Endothelial cell of umbilical vein (primary cell): ENCODE measurements around the gene LRP1. TPM values are rescaled to one million over a fixed set of nuclear protein-coding genes. Genes with fewer than 3 reads are reported as not detected.

Source experiments
- BruUV-seq: library from RNA; stranded (reverse); fragments of 400-500 nt; replicated peaks from 2 replicates; lab custom pipeline; 2021; lab: Mats Ljungman, UMichigan
- CTCF ChIA-PET: fragments of 300-600, 350-600 bp; sonication (Branson Sonifier 250); formaldehyde crosslinking; loops from one replicate; lab custom pipeline; 2021; ENCODE audit warnings: antibody characterized with exemption, inconsistent platforms; lab: Charles Lee
- POLR2A ChIA-PET: fragments of 300-600, 350-600 bp; sonication (Branson Sonifier 250); formaldehyde crosslinking; loops from one replicate; lab custom pipeline; 2021; ENCODE audit warnings: antibody characterized with exemption, inconsistent platforms; lab: Charles Lee
- DNase-seq: peaks from one replicate; pipeline ENCODE4 v3.0.0-alpha.2; 2011; ENCODE audit warnings: low read depth, low spot score
- FAIRE-seq: peaks from 2 replicates; lab custom pipeline; 2011; peaks lifted over from hg19 to GRCh38; lab: Jason Lieb, UNC
- H2AFZ ChIP-seq: 2 replicates; pipeline ENCODE4 v1.6.0; 2012; ENCODE audit warnings: low read depth, low read length, control low read depth, inconsistent platforms
- H3K27ac ChIP-seq: 2 replicates; pipeline ENCODE4 v1.5.1; 2011; ENCODE audit warnings: low read depth, mild to moderate bottlenecking, control low read depth, low read length, moderate library complexity; ENCODE audit not compliant: insufficient read depth
- H3K27me3 ChIP-seq, 2 experiments: 2 replicates each; pipeline versions ENCODE4 v1.6.0 to v1.6.1; 2011; ENCODE audit warnings: low read length in 2 of 2, mixed read lengths in 1 of 2; ENCODE audit not compliant: control insufficient read depth in 2 of 2, insufficient read depth in 2 of 2
- H3K36me3 ChIP-seq, 2 experiments: 2 replicates in 1 of 2; 3 replicates in 1 of 2; pipeline ENCODE4 v1.5.1; 2011; ENCODE audit warnings: low read length in 2 of 2, mild to moderate bottlenecking in 1 of 2, moderate library complexity in 1 of 2; ENCODE audit not compliant: control insufficient read depth in 2 of 2, insufficient read depth in 2 of 2; ENCODE audit errors: extremely low read depth in 1 of 2
- H3K4me1 ChIP-seq: 3 replicates; pipeline ENCODE4 v1.5.1; 2011; ENCODE audit warnings: mild to moderate bottlenecking, low read length; ENCODE audit not compliant: control insufficient read depth, insufficient read depth; ENCODE audit errors: extremely low read depth
- H3K4me2 ChIP-seq: 2 replicates; pipeline ENCODE4 v1.6.1; 2011; ENCODE audit warnings: low read length, control low read depth, mixed read lengths; ENCODE audit not compliant: insufficient read depth
- H3K4me3 ChIP-seq, 3 experiments: fragments of 200-600 bp in 1 of 3; sonication (generic), shearing (Covaris generic) in 1 of 3; replicated peaks in 1 of 3; 2 replicates each; pipeline ENCODE4 v1.5.1; 2011 to 2016; ENCODE audit warnings: control low read depth in 3 of 3, low read length in 3 of 3, mild to moderate bottlenecking in 2 of 3, inconsistent platforms in 1 of 3, low read depth in 1 of 3, moderate library complexity in 1 of 3; ENCODE audit not compliant: insufficient read depth in 1 of 3
- H3K79me2 ChIP-seq: 2 replicates; pipeline ENCODE4 v1.6.0; 2012; ENCODE audit warnings: low read length, inconsistent platforms; ENCODE audit not compliant: control insufficient read depth, insufficient read depth
- H3K9ac ChIP-seq: replicated peaks from 2 replicates; pipeline ENCODE3; 2011; ENCODE audit warnings: low read length, control low read depth; ENCODE audit not compliant: insufficient read depth; ENCODE audit errors: extremely low read depth
- H3K9me1 ChIP-seq: replicated peaks from 3 replicates; pipeline ENCODE4 v1.6.0; 2011; ENCODE audit warnings: mild to moderate bottlenecking, low read length; ENCODE audit not compliant: control insufficient read depth, insufficient read depth; ENCODE audit errors: extremely low read depth
- H3K9me3 ChIP-seq: replicated peaks from 2 replicates; pipeline ENCODE4 v1.5.1; 2012; ENCODE audit warnings: low read length, inconsistent platforms; ENCODE audit not compliant: control insufficient read depth, insufficient read depth
- H4K20me1 ChIP-seq: replicated peaks from 2 replicates; pipeline ENCODE3; 2011; ENCODE audit warnings: mild to moderate bottlenecking, low read length; ENCODE audit not compliant: control insufficient read depth, insufficient read depth; ENCODE audit errors: extremely low read depth
- EZH2 ChIP-seq: IDR thresholded peaks from 2 replicates; pipeline ENCODE4 v1.6.1; 2012; ENCODE audit warnings: borderline replicate concordance, low read depth, mild to moderate bottlenecking, moderate library complexity, low read length, inconsistent platforms; ENCODE audit not compliant: severe bottlenecking
- FOS ChIP-seq: IDR thresholded peaks from 2 replicates; pipeline ENCODE4 v1.6.1; 2011; ENCODE audit warnings: mild to moderate bottlenecking, low read length, moderate library complexity, borderline replicate concordance; ENCODE audit not compliant: insufficient read depth
- GATA2 ChIP-seq: IDR thresholded peaks from 2 replicates; pipeline ENCODE4 v1.7.0; 2011; ENCODE audit warnings: low read depth, mild to moderate bottlenecking, moderate library complexity, mixed read lengths, low read length; ENCODE audit not compliant: insufficient read length, insufficient read depth
- JUN ChIP-seq: IDR thresholded peaks from 2 replicates; pipeline ENCODE4 v1.6.1; 2011; ENCODE audit warnings: borderline replicate concordance, low read depth; ENCODE audit not compliant: insufficient read length, insufficient read depth
- MYC ChIP-seq: IDR thresholded peaks from one replicate; pipeline ENCODE4 v1.6.1; 2011; ENCODE audit warnings: mild to moderate bottlenecking, low read depth, low read length
- POLR2A ChIP-seq: IDR thresholded peaks from 2 replicates; pipeline ENCODE4 v1.6.1; 2012; ENCODE audit warnings: low read depth, mild to moderate bottlenecking, control low read depth, low read length
- POLR2AphosphoS5 ChIP-seq: IDR thresholded peaks from 2 replicates; pipeline ENCODE4 v1.6.1; 2012; ENCODE audit warnings: low read depth, mild to moderate bottlenecking, control low read depth, low read length, moderate library complexity; ENCODE audit not compliant: insufficient read depth
- dilution Hi-C: fragments of 300-500 bp; cut with MboI; formaldehyde crosslinking; loops from one replicate; pipeline ENCODE4 v1.15.0; 2019; ENCODE audit warnings: low sequenced_read_pairs; ENCODE audit not compliant: extremely low pct_ligation_motif_present
- intact Hi-C: fragments of 100-400 bp; cut with micrococcal nuclease; formaldehyde crosslinking; loops from one replicate; pipeline ENCODE4 v1.10.0; 2022
- polyA plus RNA-seq, 4 experiments: library from polyadenylated mRNA; depleted of rRNA in 3 of 4; stranded (reverse) in 3 of 4; unstranded in 1 of 4; fragments of >200 nt; gene quantifications; 2 replicates each; pipeline versions ENCODE4 v1.2.1 to v1.2.3, GENCODE V29; 2011 to 2012; ENCODE audit warnings: missing spikeins in 1 of 4
- total RNA-seq: library from RNA; stranded (reverse); gene quantifications from 2 replicates; pipeline ENCODE4 v1.2.3, GENCODE V29; 2021
- TF ChIP-seq, protein P1 (sequence below), 2 donors: IDR thresholded peaks; 1 replicate in 1 of 2; 2 replicates in 1 of 2; pipeline ENCODE4 v1.5.1; 2011; ENCODE audit warnings: low read length in 2 of 2, mild to moderate bottlenecking in 2 of 2, moderate library complexity in 2 of 2, control low read depth in 1 of 2, inconsistent platforms in 1 of 2, low read depth in 1 of 2; ENCODE audit not compliant: insufficient read depth in 1 of 2; ENCODE audit errors: extremely low read depth in 1 of 2
- TF ChIP-seq, protein P2 (sequence below): IDR thresholded peaks from 2 replicates; pipeline ENCODE4 v1.6.1; 2011; ENCODE audit not compliant: insufficient read depth, insufficient read length

Gene LRP1
- total and polyA plus RNA-seq, 2 donors (not counting 3 experiments of a cell fraction or from before 2014, with no cell fraction given) = 1.6 to 4.6 TPM

DNA sequence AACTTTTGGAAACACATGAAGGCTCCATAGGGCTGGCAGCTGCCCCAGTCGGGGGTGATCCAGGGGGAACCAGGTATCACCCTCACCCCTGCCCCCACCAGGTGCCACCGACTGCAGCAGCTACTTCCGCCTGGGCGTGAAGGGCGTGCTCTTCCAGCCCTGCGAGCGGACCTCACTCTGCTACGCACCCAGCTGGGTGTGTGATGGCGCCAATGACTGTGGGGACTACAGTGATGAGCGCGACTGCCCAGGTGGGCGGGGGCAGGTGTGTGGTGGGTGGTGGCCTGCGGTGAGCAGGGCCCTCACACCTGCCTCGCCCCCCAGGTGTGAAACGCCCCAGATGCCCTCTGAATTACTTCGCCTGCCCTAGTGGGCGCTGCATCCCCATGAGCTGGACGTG lies 66.0 kb downstream of the LRP1 start:
- Histone ChIP-seq H3K9ac (no peak overlapping the region), H3K4me2 (no peak overlapping the region), H3K27me3 (no peaks in the 10 kb centered on the region), H3K4me1 (no peaks in the 10 kb centered on the region), H3K9me1 (no peaks in the 10 kb centered on the region), H3K36me3 (no peaks in the 10 kb centered on the region), H2AFZ (no peak overlapping the region), H4K20me1 (no peaks in the 10 kb centered on the region), H3K4me3 (no peak overlapping the region), H3K79me2 (no peaks in the 10 kb centered on the region), H3K9me3 (no peaks in the 10 kb centered on the region), H3K27ac (no peak overlapping the region)
- POLR2A ChIA-PET = no interaction called here
- TF ChIP-seq MYC = no peak
- TF ChIP-seq EZH2 = no peak
- TF ChIP-seq GATA2 = no peak
- no peak for TF ChIP-seq POLR2A
- TF ChIP-seq POLR2AphosphoS5 = no peak
- TF ChIP-seq, protein P1, sequence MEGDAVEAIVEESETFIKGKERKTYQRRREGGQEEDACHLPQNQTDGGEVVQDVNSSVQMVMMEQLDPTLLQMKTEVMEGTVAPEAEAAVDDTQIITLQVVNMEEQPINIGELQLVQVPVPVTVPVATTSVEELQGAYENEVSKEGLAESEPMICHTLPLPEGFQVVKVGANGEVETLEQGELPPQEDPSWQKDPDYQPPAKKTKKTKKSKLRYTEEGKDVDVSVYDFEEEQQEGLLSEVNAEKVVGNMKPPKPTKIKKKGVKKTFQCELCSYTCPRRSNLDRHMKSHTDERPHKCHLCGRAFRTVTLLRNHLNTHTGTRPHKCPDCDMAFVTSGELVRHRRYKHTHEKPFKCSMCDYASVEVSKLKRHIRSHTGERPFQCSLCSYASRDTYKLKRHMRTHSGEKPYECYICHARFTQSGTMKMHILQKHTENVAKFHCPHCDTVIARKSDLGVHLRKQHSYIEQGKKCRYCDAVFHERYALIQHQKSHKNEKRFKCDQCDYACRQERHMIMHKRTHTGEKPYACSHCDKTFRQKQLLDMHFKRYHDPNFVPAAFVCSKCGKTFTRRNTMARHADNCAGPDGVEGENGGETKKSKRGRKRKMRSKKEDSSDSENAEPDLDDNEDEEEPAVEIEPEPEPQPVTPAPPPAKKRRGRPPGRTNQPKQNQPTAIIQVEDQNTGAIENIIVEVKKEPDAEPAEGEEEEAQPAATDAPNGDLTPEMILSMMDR (IDR thresholded peaks at IDR 0.05; ENCODE audit: extremely low read depth in 1 of 2, insufficient read depth in 1 of 2, low read depth in 1 of 2, low read length in 2 of 2) = no peak
- TF ChIP-seq, protein P2, sequence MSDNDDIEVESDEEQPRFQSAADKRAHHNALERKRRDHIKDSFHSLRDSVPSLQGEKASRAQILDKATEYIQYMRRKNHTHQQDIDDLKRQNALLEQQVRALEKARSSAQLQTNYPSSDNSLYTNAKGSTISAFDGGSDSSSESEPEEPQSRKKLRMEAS = no peak
- no peak for TF ChIP-seq JUN
- no peak for TF ChIP-seq FOS
- FAIRE-seq (no peak), DNase-seq (no peak)
- dilution Hi-C loops (no loop called here), intact Hi-C loops (no loop called here)
- CTCF ChIA-PET = interaction anchor here (0.9 to 1.1 kb wide), 3 partner anchors 11 to 70 kb away, joined by 3 to 4 read pairs (median 3); no protein-coding TSS in a partner anchor
- BruUV-seq = no TSS peak
